HCT116 (cell line): ENCODE data around the gene ITGA11. TPM values are rescaled to one million over a fixed set of nuclear protein-coding genes. Genes with fewer than 3 reads are reported as not detected.

Source experiments
- ATAC-seq: fragments of 200-7000 bp; cut with Tn5 transposase; 2 replicates; pipeline ENCODE4 v1.9.1; 2020; ENCODE audit warnings: mild to moderate bottlenecking, moderate library complexity
- BruUV-seq: library from RNA; stranded (reverse); fragments of 400-500 nt; replicated peaks from 2 replicates; lab custom pipeline; 2021; lab: Mats Ljungman, UMichigan
- CTCF ChIA-PET: fragments of 300-600 bp; sonication (Branson Sonifier 250); formaldehyde crosslinking; loops from one replicate; lab custom pipeline; 2021; ENCODE audit warnings: antibody characterized with exemption; lab: Charles Lee
- POLR2A ChIA-PET: fragments of 300-600, 350-600 bp; sonication (Branson Sonifier 250); formaldehyde crosslinking; loops from one replicate; lab custom pipeline; 2021; ENCODE audit warnings: antibody characterized with exemption; lab: Charles Lee
- RAD21 ChIA-PET, 2 experiments: fragments of 300-600 bp; sonication (Branson Sonifier 250); formaldehyde crosslinking; loops; one replicate each; lab custom pipeline; 2023; ENCODE audit warnings: low total read pairs in 2 of 2; ENCODE audit not compliant: uncharacterized antibody in 2 of 2, unreplicated experiment in 2 of 2, low non-redundant PET in 1 of 2; lab: Charles Lee
- DNase-seq: peaks from one replicate; pipeline ENCODE4 v3.0.0-alpha.2; 2010; ENCODE audit warnings: low read depth, low spot score
- H2AFZ ChIP-seq: fragments of 200-600 bp; shearing (Covaris generic), sonication (generic); 2 replicates; pipeline ENCODE4 v1.6.1; 2017; ENCODE audit warnings: low read depth, mixed run types, mixed read lengths, antibody characterized with exemption, low read length; ENCODE audit not compliant: poor library complexity, severe bottlenecking
- H3K27ac ChIP-seq: 2 replicates; pipeline ENCODE4 v1.5.1; 2012; ENCODE audit warnings: low read depth, low read length
- H3K27me3 ChIP-seq: fragments of 200-600 bp; sonication (generic); 2 replicates; pipeline ENCODE4 v1.6.1; 2016; ENCODE audit warnings: mixed run types, low read length, mixed read lengths; ENCODE audit not compliant: insufficient read depth
- H3K36me3 ChIP-seq, 2 experiments: fragments of 200-500 bp in 1 of 2; fragments of 200-600 bp in 1 of 2; sonication (Bioruptor generic) in 1 of 2; sonication (generic) in 1 of 2; 2 replicates each; pipeline versions ENCODE4 v1.5.1 to v1.6.1; 2014 to 2016; ENCODE audit warnings: low read length in 2 of 2, inconsistent platforms in 1 of 2, mixed read lengths in 1 of 2, mixed run types in 1 of 2; ENCODE audit not compliant: insufficient read depth in 2 of 2, control insufficient read depth in 1 of 2
- H3K4me1 ChIP-seq, 2 experiments: fragments of 200-600 bp in 1 of 2; sonication (generic) in 1 of 2; 2 replicates each; pipeline versions ENCODE4 v1.5.1 to v1.6.1; 2012 to 2017; ENCODE audit warnings: low read length in 2 of 2, inconsistent platforms in 1 of 2, mild to moderate bottlenecking in 1 of 2, mixed read lengths in 1 of 2, mixed run types in 1 of 2, moderate library complexity in 1 of 2; ENCODE audit not compliant: insufficient read depth in 2 of 2, control insufficient read depth in 1 of 2
- H3K4me2 ChIP-seq: fragments of 200-600 bp; sonication (generic); 2 replicates; pipeline ENCODE4 v1.6.1; 2017; ENCODE audit warnings: mixed run types, low read length, mixed read lengths
- H3K4me3 ChIP-seq, 2 experiments: fragments of 200-600 bp in 1 of 2; sonication (generic) in 1 of 2; replicated peaks in 1 of 2; 2 replicates each; pipeline ENCODE4 v1.5.1; 2011 to 2016; ENCODE audit warnings: low read length in 2 of 2, control low read depth in 1 of 2, low read depth in 1 of 2, mild to moderate bottlenecking in 1 of 2, mixed read lengths in 1 of 2, mixed run types in 1 of 2
- H3K79me2 ChIP-seq: fragments of 200-600 bp; sonication (generic); 2 replicates; pipeline ENCODE4 v1.6.1; 2017; ENCODE audit warnings: mild to moderate bottlenecking, mixed run types, low read length, moderate library complexity, mixed read lengths; ENCODE audit not compliant: insufficient read depth
- H3K9ac ChIP-seq: fragments of 200-600 bp; sonication (generic); 2 replicates; pipeline ENCODE4 v1.6.1; 2016; ENCODE audit warnings: low read length, mixed read lengths
- H3K9me2 ChIP-seq: fragments of 200-600 bp; sonication (generic), shearing (Covaris generic); 2 replicates; pipeline ENCODE4 v1.6.1; 2017; ENCODE audit warnings: mixed run types, mild to moderate bottlenecking, moderate library complexity; ENCODE audit not compliant: insufficient read depth
- H3K9me3 ChIP-seq, 2 experiments: fragments of 200-500 bp in 1 of 2; fragments of 200-600 bp in 1 of 2; sonication (Bioruptor generic) in 1 of 2; sonication (generic) in 1 of 2; 2 replicates each; pipeline ENCODE4 v1.6.1; 2014 to 2017; ENCODE audit warnings: low read length in 2 of 2, mixed read lengths in 2 of 2, inconsistent platforms in 1 of 2, low read depth in 1 of 2, mild to moderate bottlenecking in 1 of 2, mixed run types in 1 of 2, moderate library complexity in 1 of 2; ENCODE audit not compliant: control insufficient read depth in 1 of 2, insufficient read depth in 1 of 2
- H4K20me1 ChIP-seq: fragments of 200-600 bp; sonication (generic), shearing (Covaris generic); 2 replicates; pipeline ENCODE4 v1.6.1; 2017; ENCODE audit warnings: mixed run types, mild to moderate bottlenecking, moderate library complexity; ENCODE audit not compliant: insufficient read depth
- ATF3 ChIP-seq: IDR thresholded peaks from 2 replicates; pipeline ENCODE4 v1.6.1; 2012
- CBX3 ChIP-seq: IDR thresholded peaks from 2 replicates; pipeline ENCODE4 v1.6.1; 2012; ENCODE audit warnings: low read depth
- CTCF ChIP-seq, 3 experiments: fragments of 200-600 bp in 1 of 3; sonication (generic) in 1 of 3; IDR thresholded peaks in 2 of 3; conservative IDR thresholded peaks in 1 of 3; 2 replicates each; pipeline ENCODE4 v1.5.1; 2012 to 2017; ENCODE audit warnings: low read depth in 2 of 3, low read length in 2 of 3, antibody characterized with exemption in 1 of 3, borderline replicate concordance in 1 of 3, control low read depth in 1 of 3, mild to moderate bottlenecking in 1 of 3, mixed read lengths in 1 of 3, mixed run types in 1 of 3, moderate library complexity in 1 of 3; ENCODE audit not compliant: insufficient read depth in 1 of 3
- EGR1 ChIP-seq: IDR thresholded peaks from 2 replicates; pipeline ENCODE4 v1.6.1; 2012; ENCODE audit warnings: low read depth
- ELF1 ChIP-seq: IDR thresholded peaks from 2 replicates; pipeline ENCODE4 v1.6.1; 2012; ENCODE audit warnings: low read depth, borderline replicate concordance
- EZH2phosphoT487 ChIP-seq: fragments of 200-600 bp; IDR thresholded peaks from 2 replicates; pipeline ENCODE4 v1.6.1; 2018; ENCODE audit warnings: antibody characterized with exemption, borderline replicate concordance
- FOSL1 ChIP-seq: IDR thresholded peaks from 2 replicates; pipeline ENCODE4 v1.6.1; 2012; ENCODE audit warnings: low read depth
- JUND ChIP-seq: IDR thresholded peaks from 2 replicates; pipeline ENCODE4 v1.6.1; 2012
- POLR2AphosphoS5 ChIP-seq: IDR thresholded peaks from 2 replicates; pipeline ENCODE4 v1.6.1; 2011; ENCODE audit warnings: mild to moderate bottlenecking, low read depth, low read length, moderate library complexity
- RAD21 ChIP-seq: IDR thresholded peaks from 2 replicates; pipeline ENCODE4 v1.6.1; 2012; ENCODE audit warnings: low read depth, mild to moderate bottlenecking
- SP1 ChIP-seq: IDR thresholded peaks from 2 replicates; pipeline ENCODE4 v1.6.1; 2012; ENCODE audit warnings: low read depth
- TCF7L2 ChIP-seq: IDR thresholded peaks from 2 replicates; pipeline ENCODE4 v1.7.0; 2011; ENCODE audit warnings: borderline replicate concordance, inconsistent platforms; ENCODE audit not compliant: insufficient read depth, insufficient read length; ENCODE audit errors: extremely low read depth
- intact Hi-C: fragments of 100-400 bp; cut with micrococcal nuclease; formaldehyde crosslinking; loops from 2 replicates; pipeline ENCODE4 v1.10.0; 2022
- total RNA-seq: library from RNA; stranded (reverse); gene quantifications from one replicate; pipeline ENCODE4 v1.2.1, GENCODE V29; 2021; ENCODE audit not compliant: unreplicated experiment
- TF ChIP-seq, protein P1 (sequence below): IDR thresholded peaks from 2 replicates; pipeline ENCODE4 v1.6.1; 2012

The ITGA11 gene
- total RNA-seq, 1 experiment from 2014 or later = not detected

GRCh38 chr15:68272721-68273271, 159.2 kb downstream of the ITGA11 start:
- no peak overlapping the region for H2AFZ ChIP-seq
- RAD21 ChIA-PET = no interaction called here
- peak overlapping the region; percentile 77; the same call in 1 of the 2 replicates for H3K27ac ChIP-seq
- H3K9me2 ChIP-seq = no peaks in the 10 kb centered on the region
- H3K4me1 ChIP-seq = peaks cover 29 to 46% of the 10 kb centered on the region in 2 experiments
- TF ChIP-seq, protein P1, sequence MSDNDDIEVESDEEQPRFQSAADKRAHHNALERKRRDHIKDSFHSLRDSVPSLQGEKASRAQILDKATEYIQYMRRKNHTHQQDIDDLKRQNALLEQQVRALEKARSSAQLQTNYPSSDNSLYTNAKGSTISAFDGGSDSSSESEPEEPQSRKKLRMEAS = 0 out of 2 replicates have a peak, but pooled peaks have one; percentile 37
- TF ChIP-seq TCF7L2 = no peak
- TF ChIP-seq JUND = no peak
- peak; percentile 61 for TF ChIP-seq FOSL1
- TF ChIP-seq EGR1 = peak; percentile 58; the same call in 1 of the 2 replicates
- peak; percentile 67; the same call in 1 of the 2 replicates for TF ChIP-seq SP1
- no peaks in the 10 kb centered on the region for H4K20me1 ChIP-seq
- no TSS peak for BruUV-seq
- POLR2A ChIA-PET = no interaction called here
- H3K4me3 ChIP-seq = peak overlapping the region in 1 of 2 experiments; percentile 53; a peak in 2 of 4 replicates
- H3K9me3 ChIP-seq = no peaks in the 10 kb centered on the region
- CTCF ChIA-PET = interaction anchor here (2.1 kb wide), 1 partner anchor 20 kb away, joined by 8 read pairs; no protein-coding TSS in a partner anchor
- DNase-seq = no peak
- H3K27me3 ChIP-seq = no peaks in the 10 kb centered on the region
- intact Hi-C loops = no loop called here
- peak overlapping the region; percentile 83 for H3K4me2 ChIP-seq
- ATAC-seq = no peak; the same call in 1 of the 2 replicates
- H3K79me2 ChIP-seq = no peaks in the 10 kb centered on the region
- H3K36me3 ChIP-seq = no peaks in the 10 kb centered on the region
- H3K9ac ChIP-seq = peak overlapping the region; percentile 56

- ATAC-seq = peak; percentile 81
- Histone ChIP-seq H3K36me3 (no peaks in the 10 kb centered on the region), H2AFZ (peak overlapping the region; percentile 96), H3K27me3 (no peaks in the 10 kb centered on the region), H3K4me1 (peaks cover 29 to 42% of the 10 kb centered on the region in 2 experiments), H3K9me2 (no peaks in the 10 kb centered on the region), H3K27ac (peak overlapping the region; percentile 77), H3K9me3 (no peaks in the 10 kb centered on the region), H3K9ac (peak overlapping the region; percentile 56), H3K79me2 (no peaks in the 10 kb centered on the region), H3K4me3 (peak overlapping the region; percentile 19 to 53), H3K4me2 (peak overlapping the region; percentile 83), H4K20me1 (no peaks in the 10 kb centered on the region)
- CTCF ChIA-PET = interaction anchor here (2.1 kb wide), 1 partner anchor 19 kb away, joined by 8 read pairs; no protein-coding TSS in a partner anchor
- peak; percentile 80 for DNase-seq
- POLR2A ChIA-PET = interaction anchor here (2.3 kb wide), 1 partner anchor 19 kb away, joined by 7 read pairs; no protein-coding TSS in a partner anchor
- RAD21 ChIA-PET = no interaction called here
- BruUV-seq = no TSS peak
- intact Hi-C loops = no loop called here
- TF ChIP-seq ELF1 (no peak), RAD21 (no peak), CBX3 (peak; percentile 62; the same call in 1 of the 2 replicates), ATF3 (no peak), POLR2AphosphoS5 (peak; percentile 58), JUND (peak; percentile 79), EZH2phosphoT487 (no peak), CTCF (IDR thresholded peaks at IDR 0.05 in 2 of 3, conservative IDR thresholded peaks at IDR 0.05 in 1 of 3; ENCODE audit: borderline replicate concordance in 1 of 3, insufficient read depth in 1 of 3, low read depth in 2 of 3, low read length in 2 of 3) (no peak)
Observed at GRCh38 chr15:68271854-68272471, 160.0 kb downstream of the ITGA11 start.
